ENCODE measurements around the gene LEP. TPM values are rescaled to one million over a fixed set of nuclear protein-coding genes. Genes with fewer than 3 reads are reported as not detected.

Gene LEP
- total and polyA plus RNA-seq, 7 donors: 0.16 to 5.4 (median 0.85) TPM; not detected in 3

- Histone ChIP-seq H3K4me3 (no peak overlapping the region), H3K9me3 (no peaks in the 10 kb centered on the region), H3K4me1 (no peaks in the 10 kb centered on the region), H3K27me3 (no peaks in the 10 kb centered on the region), H3K27ac (no peak overlapping the region), H3K36me3 (no peaks in the 10 kb centered on the region)
- 83 to 85% methylated on average over 5 of the region's 5 CpGs for WGBS, 2 donors
- DNase-seq: no peak
- TF ChIP-seq EP300 (IDR thresholded peaks at IDR 0.05) (no peak), POLR2AphosphoS5 (IDR thresholded peaks at IDR 0.05) (no peak), CTCF (IDR thresholded peaks at IDR 0.05) (no peak), POLR2A (IDR thresholded peaks at IDR 0.05) (no peak)
- intact Hi-C loops (cut with DNase I): no loop called here
Measured at GRCh38 chr7:128254470-128254869, 13.4 kb downstream of the LEP start.

- TF ChIP-seq POLR2AphosphoS5 (IDR thresholded peaks at IDR 0.05) (no peak), EP300 (IDR thresholded peaks at IDR 0.05) (no peak), POLR2A (IDR thresholded peaks at IDR 0.05) (no peak), CTCF (IDR thresholded peaks at IDR 0.05) (no peak)
- Histone ChIP-seq H3K27ac (no peak overlapping the region), H3K4me3 (no peak overlapping the region), H3K36me3 (no peaks in the 10 kb centered on the region), H3K9me3 (no peaks in the 10 kb centered on the region), H3K4me1 (no peaks in the 10 kb centered on the region), H3K27me3 (no peaks in the 10 kb centered on the region)
- intact Hi-C loops (cut with DNase I): no loop called here
- DNase-seq: no peak
- 83 to 86% methylated on average over 2 of the region's 2 CpGs for WGBS, 2 donors
Measured at GRCh38 chr7:128255271-128255670, 14.2 kb downstream of the LEP start.

- Histone ChIP-seq H3K27ac (no peak overlapping the region), H3K36me3 (no peaks in the 10 kb centered on the region), H3K4me1 (no peaks in the 10 kb centered on the region), H3K27me3 (no peaks in the 10 kb centered on the region), H3K9me3 (no peaks in the 10 kb centered on the region), H3K4me3 (no peak overlapping the region)
- TF ChIP-seq POLR2A (IDR thresholded peaks at IDR 0.05): no peak
- TF ChIP-seq POLR2AphosphoS5 (IDR thresholded peaks at IDR 0.05): no peak
- TF ChIP-seq EP300 (IDR thresholded peaks at IDR 0.05): no peak
- TF ChIP-seq CTCF (IDR thresholded peaks at IDR 0.05): no peak
- no peak for DNase-seq
- WGBS, 2 donors: 91% methylated on average over 14 of the region's 14 CpGs
- intact Hi-C loops (cut with DNase I): no loop called here
Measured at GRCh38 chr7:128257458-128257857, 16.4 kb downstream of the LEP start.

- Histone ChIP-seq H3K27ac (no peak overlapping the region), H3K36me3 (no peaks in the 10 kb centered on the region), H3K9me3 (no peaks in the 10 kb centered on the region), H3K27me3 (no peaks in the 10 kb centered on the region), H3K4me3 (no peak overlapping the region), H3K4me1 (no peaks in the 10 kb centered on the region)
- TF ChIP-seq POLR2A (IDR thresholded peaks at IDR 0.05) (no peak), EP300 (IDR thresholded peaks at IDR 0.05) (no peak), POLR2AphosphoS5 (IDR thresholded peaks at IDR 0.05) (no peak), CTCF (IDR thresholded peaks at IDR 0.05) (no peak)
- no peak for DNase-seq
- intact Hi-C loops (cut with DNase I): no loop called here
- 21 to 61% methylated on average over 11 of the region's 11 CpGs for WGBS, 2 donors
Measured at GRCh38 chr7:128259131-128260061, 18.3 kb downstream of the LEP start.
